H9 (cell line): ENCODE data around the gene HAUS7. TPM values are rescaled to one million over a fixed set of nuclear protein-coding genes. Genes with fewer than 3 reads are reported as not detected.

Source experiments
- DNase-seq: peaks from one replicate; pipeline ENCODE4 v3.0.0-alpha.2; 2017
- H2AFZ ChIP-seq: one replicate; pipeline ENCODE4 v1.6.1; 2013; ENCODE audit warnings: mild to moderate bottlenecking, low read length, control low read depth, moderate library complexity
- H2AK5ac ChIP-seq: 2 replicates; pipeline ENCODE4 v1.6.1; 2013; ENCODE audit warnings: low read length, control low read depth, mixed read lengths; ENCODE audit not compliant: insufficient read length
- H2BK120ac ChIP-seq: one replicate; pipeline ENCODE4 v1.6.1; 2013; ENCODE audit warnings: low read depth, mild to moderate bottlenecking, low read length, control low read depth, inconsistent platforms; ENCODE audit not compliant: poor library complexity, severe bottlenecking
- H2BK12ac ChIP-seq: 2 replicates; pipeline ENCODE4 v1.6.1; 2013; ENCODE audit warnings: low read length, control low read depth, mixed read lengths, low read depth; ENCODE audit not compliant: insufficient read length
- H2BK15ac ChIP-seq: 2 replicates; pipeline ENCODE4 v1.6.1; 2013; ENCODE audit warnings: low read depth, low read length, control low read depth
- H2BK20ac ChIP-seq: one replicate; pipeline ENCODE4 v1.6.1; 2013; ENCODE audit warnings: low read depth, mild to moderate bottlenecking, low read length, control low read depth, inconsistent platforms; ENCODE audit not compliant: poor library complexity, severe bottlenecking
- H2BK5ac ChIP-seq: 2 replicates; pipeline ENCODE4 v1.6.1; 2013; ENCODE audit warnings: low read length, control low read depth, mixed read lengths; ENCODE audit not compliant: insufficient read length
- H3K14ac ChIP-seq: 2 replicates; pipeline ENCODE4 v1.6.1; 2013; ENCODE audit warnings: low read length, control low read depth; ENCODE audit not compliant: insufficient read depth
- H3K18ac ChIP-seq: 2 replicates; pipeline ENCODE4 v1.6.1; 2013; ENCODE audit warnings: low read depth, mild to moderate bottlenecking, mixed read lengths, low read length, control low read depth; ENCODE audit not compliant: insufficient read length
- H3K23ac ChIP-seq: 2 replicates; pipeline ENCODE4 v1.6.1; 2013; ENCODE audit warnings: low read length, control low read depth, mixed read lengths, low read depth; ENCODE audit not compliant: insufficient read length
- H3K23me2 ChIP-seq: 2 replicates; pipeline ENCODE4 v1.6.1; 2013; ENCODE audit warnings: low read depth, mild to moderate bottlenecking, mixed read lengths, low read length, control low read depth; ENCODE audit not compliant: insufficient read length, poor library complexity, severe bottlenecking
- H3K27ac ChIP-seq: 2 replicates; pipeline ENCODE4 v1.5.1; 2013; ENCODE audit warnings: low read length, control low read depth, mixed read lengths, low read depth; ENCODE audit not compliant: insufficient read length
- H3K27me3 ChIP-seq: 2 replicates; pipeline ENCODE4 v1.6.1; 2013; ENCODE audit warnings: low read length, control low read depth, inconsistent platforms; ENCODE audit not compliant: insufficient read depth
- H3K4ac ChIP-seq: 2 replicates; pipeline ENCODE4 v1.6.1; 2013; ENCODE audit warnings: low read depth, mild to moderate bottlenecking, control low read depth, inconsistent platforms, low read length, moderate library complexity
- H3K4me1 ChIP-seq: 2 replicates; pipeline ENCODE4 v1.6.1; 2013; ENCODE audit warnings: low read length, control low read depth, inconsistent platforms; ENCODE audit not compliant: insufficient read depth
- H3K4me2 ChIP-seq: 2 replicates; pipeline ENCODE4 v1.6.1; 2013; ENCODE audit warnings: low read length, control low read depth, mixed read lengths; ENCODE audit not compliant: insufficient read length, insufficient read depth
- H3K56ac ChIP-seq: 2 replicates; pipeline ENCODE4 v1.6.1; 2013; ENCODE audit warnings: low read depth, mild to moderate bottlenecking, mixed read lengths, low read length, control low read depth; ENCODE audit not compliant: insufficient read length
- H3K79me1 ChIP-seq: 2 replicates; pipeline ENCODE4 v1.6.1; 2013; ENCODE audit warnings: low read depth, mild to moderate bottlenecking, moderate library complexity, low read length, control low read depth, inconsistent platforms; ENCODE audit not compliant: insufficient read depth, poor library complexity, severe bottlenecking
- H3K79me2 ChIP-seq: 2 replicates; pipeline ENCODE4 v1.6.1; 2013; ENCODE audit warnings: low read length, control low read depth, inconsistent platforms; ENCODE audit not compliant: insufficient read depth
- H3K9ac ChIP-seq: 2 replicates; pipeline ENCODE4 v1.6.1; 2013; ENCODE audit warnings: low read length, control low read depth, mixed read lengths; ENCODE audit not compliant: insufficient read length; ENCODE audit errors: extremely low read depth
- H3K9me3 ChIP-seq: one replicate; pipeline ENCODE4 v1.6.1; 2013; ENCODE audit warnings: low read depth, low read length, inconsistent platforms; ENCODE audit not compliant: control insufficient read depth
- H3T11ph ChIP-seq: one replicate; pipeline ENCODE4 v1.6.1; 2013; ENCODE audit warnings: mild to moderate bottlenecking, low read length, control low read depth, inconsistent platforms
- H4K20me1 ChIP-seq: one replicate; pipeline ENCODE4 v1.6.1; 2013; ENCODE audit not compliant: control insufficient read depth, insufficient read length, insufficient read depth
- H4K5ac ChIP-seq: 2 replicates; pipeline ENCODE4 v1.6.1; 2013; ENCODE audit warnings: low read depth, mild to moderate bottlenecking, mixed read lengths, low read length, control low read depth; ENCODE audit not compliant: insufficient read length
- H4K8ac ChIP-seq: replicated peaks from 2 replicates; pipeline ENCODE4 v1.6.1; 2013; ENCODE audit warnings: low read length, control low read depth, mixed read lengths, low read depth; ENCODE audit not compliant: insufficient read length
- H4K91ac ChIP-seq: 2 replicates; pipeline ENCODE4 v1.6.1; 2013; ENCODE audit warnings: low read depth, mild to moderate bottlenecking, moderate library complexity, mixed read lengths, low read length, control low read depth; ENCODE audit not compliant: insufficient read length
- H3K27ac Mint-ChIP-seq, 3 experiments: 2 replicates in 2 of 3; 3 replicates in 1 of 3; pipeline ENCODE4 v1.8.0; 2020 to 2021; ENCODE audit warnings: mixed read lengths in 3 of 3, mild to moderate bottlenecking in 1 of 3, moderate library complexity in 1 of 3
- H3K27me3 Mint-ChIP-seq: 2 replicates; pipeline ENCODE4 v1.8.0; 2021; ENCODE audit warnings: low read depth, mild to moderate bottlenecking, moderate library complexity, mixed read lengths
- H3K36me3 Mint-ChIP-seq, 3 experiments: 2 replicates in 2 of 3; 3 replicates in 1 of 3; pipeline ENCODE4 v1.8.0; 2020 to 2021; ENCODE audit warnings: low read depth in 3 of 3, mixed read lengths in 3 of 3; ENCODE audit not compliant: insufficient read depth in 1 of 3
- H3K4me1 Mint-ChIP-seq, 2 experiments: 2 replicates each; pipeline ENCODE4 v1.8.0; 2020; ENCODE audit warnings: mixed read lengths in 2 of 2
- H3K4me3 Mint-ChIP-seq, 2 experiments: 2 replicates in 1 of 2; 3 replicates in 1 of 2; pipeline ENCODE4 v1.8.0; 2020 to 2021; ENCODE audit warnings: mild to moderate bottlenecking in 2 of 2, mixed read lengths in 2 of 2, moderate library complexity in 1 of 2
- H3K9me3 Mint-ChIP-seq, 2 experiments: 2 replicates in 1 of 2; 3 replicates in 1 of 2; pipeline ENCODE4 v1.8.0; 2020; ENCODE audit warnings: mild to moderate bottlenecking in 2 of 2, mixed read lengths in 2 of 2, moderate library complexity in 1 of 2
- CTCF ChIP-seq: fragments of 200-600 bp; sonication (generic); conservative IDR thresholded peaks from 3 replicates; pipeline ENCODE4 v1.8.0; 2021; ENCODE audit warnings: antibody characterized with exemption, mild to moderate bottlenecking
- WGBS: extraction: QIAGEN DNeasy Blood & Tissue Kit; methylation state at CpG from one replicate; pipeline ENCODE4 v1.1.7; 2013; ENCODE audit warnings: missing lambda C conversion rate, low lambda C conversion rate, mixed read lengths; ENCODE audit not compliant: insufficient read length; ENCODE audit errors: extremely low coverage; 5-methylcytosine and 5-hydroxymethylcytosine counted together
- total RNA-seq: library from RNA; stranded (reverse); gene quantifications from 2 replicates; pipeline ENCODE4 v1.2.1, GENCODE V29; 2021

HAUS7 gene
- total RNA-seq, 1 experiment from 2014 or later, result 45.3 TPM

GRCh38 chrX:153519569-153520286 is 49.4 kb upstream of the HAUS7 start:
- peaks cover 4% of the 10 kb centered on the region for H3K23me2 ChIP-seq
- H3K56ac ChIP-seq, result no peak overlapping the region
- no peak overlapping the region for H3K9ac ChIP-seq
- DNase-seq, result no peak
- no peak overlapping the region for H4K5ac ChIP-seq
- TF ChIP-seq CTCF, result no peak
- no peak overlapping the region for H2BK5ac ChIP-seq
- no peak overlapping the region for H3K27ac Mint-ChIP-seq
- H2AK5ac ChIP-seq, result no peak overlapping the region
- H4K20me1 ChIP-seq, result no peaks in the 10 kb centered on the region
- peaks cover 4 to 8% (median 4%) of the 10 kb centered on the region in 3 experiments; a peak in 6 of 7 replicates for H3K36me3 Mint-ChIP-seq
- no peak overlapping the region for H4K8ac ChIP-seq
- peaks cover 13% of the 10 kb centered on the region; the same call in 1 of the 2 replicates for H3K27me3 ChIP-seq
- H2BK12ac ChIP-seq, result no peak overlapping the region
- no peak overlapping the region for H3T11ph ChIP-seq
- no peak overlapping the region for H3K4me2 ChIP-seq
- peaks cover 59 to 61% of the 10 kb centered on the region in 2 experiments for H3K9me3 Mint-ChIP-seq
- no peak overlapping the region for H2AFZ ChIP-seq
- H3K4me1 Mint-ChIP-seq, result 0 out of 4 replicates have a peak, but pooled peaks cover 0 to 4% of the 10 kb centered on the region in 2 experiments
- H3K18ac ChIP-seq, result no peak overlapping the region
- no peak overlapping the region for H3K4me3 Mint-ChIP-seq
- H3K4ac ChIP-seq, result no peak overlapping the region
- H3K79me2 ChIP-seq, result no peaks in the 10 kb centered on the region
- no peak overlapping the region for H3K27ac ChIP-seq
- H2BK15ac ChIP-seq, result no peak overlapping the region
- H3K9me3 ChIP-seq, result peaks cover 43% of the 10 kb centered on the region
- H4K91ac ChIP-seq, result no peak overlapping the region
- WGBS, result no CpG with 5 or more reads among the region's 21 CpGs
- H2BK20ac ChIP-seq, result no peak overlapping the region
- H2BK120ac ChIP-seq, result no peak overlapping the region
- peaks cover 66% of the 10 kb centered on the region for H3K27me3 Mint-ChIP-seq
- H3K4me1 ChIP-seq, result no peaks in the 10 kb centered on the region
- no peaks in the 10 kb centered on the region for H3K79me1 ChIP-seq
- H3K23ac ChIP-seq, result no peak overlapping the region
- H3K14ac ChIP-seq, result no peak overlapping the region
